Measurements from ENCODE around the gene SRSF12.
"Not testable (repeated sequence)": the region's sequence is repeated elsewhere in the genome, so short reads cannot be mapped to it uniquely, and the experiment has no call there.

SRSF12 gene

GRCh38 chr6:89069536-89070163, 48.2 kb downstream of the SRSF12 start:
- no peak for DNase-seq

GRCh38 chr6:89068695-89069094, 49.2 kb downstream of the SRSF12 start:
- no peak for DNase-seq

GRCh38 chr6:89067796-89068195, 50.1 kb downstream of the SRSF12 start:
- no peak for DNase-seq

- no peak for DNase-seq
Observed at GRCh38 chr6:89066940-89067646, 50.8 kb downstream of the SRSF12 start.

GRCh38 chr6:89066121-89066520, 51.8 kb downstream of the SRSF12 start:
- not testable (repeated sequence) for DNase-seq

GRCh38 chr6:89064931-89065330, 52.9 kb downstream of the SRSF12 start:
- DNase-seq: not testable (repeated sequence)

- no peak for DNase-seq
Observed at GRCh38 chr6:89063881-89064280, 54.0 kb downstream of the SRSF12 start.

GRCh38 chr6:89059227-89059626, 58.6 kb downstream of the SRSF12 start:
- DNase-seq: no peak

- DNase-seq: no peak
Observed at GRCh38 chr6:89058627-89059026, 59.2 kb downstream of the SRSF12 start.

GRCh38 chr6:89057759-89058158, 60.1 kb downstream of the SRSF12 start:
- no peak for DNase-seq

GRCh38 chr6:89054208-89054607, 63.7 kb downstream of the SRSF12 start:
- DNase-seq: no peak

GRCh38 chr6:89051676-89052075, 66.2 kb downstream of the SRSF12 start:
- no peak for DNase-seq

- no peak for DNase-seq
Observed at GRCh38 chr6:89050697-89051096, 67.2 kb downstream of the SRSF12 start.

GRCh38 chr6:89050155-89050554, 67.7 kb downstream of the SRSF12 start:
- no peak for DNase-seq

- no peak for DNase-seq
Observed at GRCh38 chr6:89048985-89049384, 68.9 kb downstream of the SRSF12 start.

GRCh38 chr6:89048288-89048923, 69.5 kb downstream of the SRSF12 start:
- no peak for DNase-seq

- DNase-seq: no peak
Observed at GRCh38 chr6:89047473-89047872, 70.4 kb downstream of the SRSF12 start.

Data from T-helper 1 cell (primary cell).